Posterior vena cava (tissue), 2 donors: Measurements from ENCODE around the gene HOXB1. TPM values are rescaled to one million over a fixed set of nuclear protein-coding genes. Genes with fewer than 3 reads are reported as not detected.

Source experiments
- DNase-seq: peaks from one replicate; pipeline ENCODE4 v3.0.0-alpha.2; 2020; ENCODE audit warnings: low spot score
- intact Hi-C, 2 donors: fragments of 100-400 bp; cut with DNase I; formaldehyde crosslinking; loops; one replicate each; pipeline versions ENCODE4 v1.14.1 to v1.14.2; 2022 to 2023
- long read RNA-seq, 2 donors: library from polyadenylated mRNA; unstranded; transcript quantifications; one replicate each; pipeline ENCODE4 v2.0.0, GENCODE V29; 2020 to 2021
- total RNA-seq, 2 donors: library from RNA; stranded (reverse); fragmentation: NEBNext Ultra II Directional; extraction: Animal tissue kit (Norgen Biotek cat#: 25700); gene quantifications; one replicate each; pipeline ENCODE4 v1.2.1, GENCODE V29; 2021
- donor health status: DM: yes; HTN: yes; CAD: no.
- donor health status: DM: yes; HTN: yes; CAD: no.

HOXB1 gene
- not detected for total RNA-seq
- long read RNA-seq, donor 1: 0 reads
- long read RNA-seq, donor 2: 0 reads

- intact Hi-C loops: no loop called here
- DNase-seq: no peak
These were observed at the start of gene HOXB1 for GRCh38 chr17:48530887-48531272. HOXB1 (minus strand) TSS chr17:48531011; CDS start chr17:48530904, 107 bp downstream.

- intact Hi-C loops: no loop called here
- DNase-seq: no peak
These were observed 49.1 kb upstream of the HOXB1 start for GRCh38 chr17:48579760-48580554.

- intact Hi-C loops: no loop called here
- DNase-seq: no peak
These were observed 48.6 kb upstream of the HOXB1 start for GRCh38 chr17:48579471-48579759.

- intact Hi-C loops: no loop called here
These were observed 48.0 kb upstream of the HOXB1 start for GRCh38 chr17:48578616-48579470.

GRCh38 chr17:48577946-48578615 lies 47.3 kb upstream of the HOXB1 start, which contains the start of gene HOXB4:
HOXB4 (minus strand) TSS chr17:48578350; CDS start chr17:48578319, 31 bp downstream.
- DNase-seq: peak; percentile 94
- intact Hi-C loops: no loop called here

More at GRCh38 chr17:48578616-48579470, 48.0 kb upstream of the HOXB1 start:
- no peak for DNase-seq

- no peak for DNase-seq
These were observed 46.6 kb upstream of the HOXB1 start for GRCh38 chr17:48577330-48577945.

GRCh38 chr17:48576479-48577309 lies 45.9 kb upstream of the HOXB1 start:
- intact Hi-C loops: no loop called here
- DNase-seq: peak; percentile 85

More at GRCh38 chr17:48577330-48577945, 46.6 kb upstream of the HOXB1 start:
- intact Hi-C loops: no loop called here

- intact Hi-C loops: no loop called here
- DNase-seq: no peak
These were observed 45.1 kb upstream of the HOXB1 start for GRCh38 chr17:48575673-48576478.

GRCh38 chr17:48575066-48575582 lies 44.3 kb upstream of the HOXB1 start:
- DNase-seq: no peak
- intact Hi-C loops: no loop called here

- intact Hi-C loops: no loop called here
- no peak for DNase-seq
These were observed 43.8 kb upstream of the HOXB1 start for GRCh38 chr17:48574505-48575065.

- no peak for DNase-seq
- intact Hi-C loops: loop anchor here in 1 of 2 donors (2.0 kb wide), 1 partner anchor 25 kb away; no protein-coding TSS in a partner anchor
These were observed 41.1 kb upstream of the HOXB1 start for GRCh38 chr17:48571826-48572417.

- intact Hi-C loops: loop anchor here in 1 of 2 donors (2.0 kb wide), 1 partner anchor 24 kb away; no protein-coding TSS in a partner anchor
- no peak for DNase-seq
These were observed 40.4 kb upstream of the HOXB1 start for GRCh38 chr17:48571024-48571818.

- intact Hi-C loops: loop anchor here in 1 of 2 donors (2.0 kb wide), 1 partner anchor 24 kb away; no protein-coding TSS in a partner anchor
- DNase-seq: no peak
These were observed 39.7 kb upstream of the HOXB1 start for GRCh38 chr17:48570325-48571023.

- intact Hi-C loops: loop anchor here in 1 of 2 donors (2.0 kb wide), 1 partner anchor 23 kb away; no protein-coding TSS in a partner anchor
- no peak for DNase-seq
These were observed 39.0 kb upstream of the HOXB1 start for GRCh38 chr17:48569674-48570324.

GRCh38 chr17:48569240-48569582 lies 38.4 kb upstream of the HOXB1 start:
- intact Hi-C loops: no loop called here
- no peak for DNase-seq
